Measurements from ENCODE around the gene ELN. TPM values are rescaled to one million over a fixed set of nuclear protein-coding genes. Genes with fewer than 3 reads are reported as not detected.

ELN gene
- total and polyA plus RNA-seq, 2 donors (not counting 1 experiment from before 2014, with no cell fraction given), result not detected

GRCh38 chr7:73995330-73995729 lies 32.6 kb upstream of the ELN start:
- TF ChIP-seq, protein P1, sequence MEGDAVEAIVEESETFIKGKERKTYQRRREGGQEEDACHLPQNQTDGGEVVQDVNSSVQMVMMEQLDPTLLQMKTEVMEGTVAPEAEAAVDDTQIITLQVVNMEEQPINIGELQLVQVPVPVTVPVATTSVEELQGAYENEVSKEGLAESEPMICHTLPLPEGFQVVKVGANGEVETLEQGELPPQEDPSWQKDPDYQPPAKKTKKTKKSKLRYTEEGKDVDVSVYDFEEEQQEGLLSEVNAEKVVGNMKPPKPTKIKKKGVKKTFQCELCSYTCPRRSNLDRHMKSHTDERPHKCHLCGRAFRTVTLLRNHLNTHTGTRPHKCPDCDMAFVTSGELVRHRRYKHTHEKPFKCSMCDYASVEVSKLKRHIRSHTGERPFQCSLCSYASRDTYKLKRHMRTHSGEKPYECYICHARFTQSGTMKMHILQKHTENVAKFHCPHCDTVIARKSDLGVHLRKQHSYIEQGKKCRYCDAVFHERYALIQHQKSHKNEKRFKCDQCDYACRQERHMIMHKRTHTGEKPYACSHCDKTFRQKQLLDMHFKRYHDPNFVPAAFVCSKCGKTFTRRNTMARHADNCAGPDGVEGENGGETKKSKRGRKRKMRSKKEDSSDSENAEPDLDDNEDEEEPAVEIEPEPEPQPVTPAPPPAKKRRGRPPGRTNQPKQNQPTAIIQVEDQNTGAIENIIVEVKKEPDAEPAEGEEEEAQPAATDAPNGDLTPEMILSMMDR (IDR thresholded peaks at IDR 0.05), result no peak
- no peak for TF ChIP-seq EZH2 (IDR thresholded peaks at IDR 0.05; ENCODE audit: borderline replicate concordance, insufficient read depth, low read depth, low read length, poor library complexity, severe bottlenecking)
- Histone ChIP-seq H3K79me2 (ENCODE audit: control insufficient read depth, insufficient read depth, low read length) (no peaks in the 10 kb centered on the region), H3K27me3 (replicated peaks in 1 of 4; ENCODE audit: control extremely low read depth in 1 of 4, control insufficient read depth in 3 of 4, insufficient read depth in 4 of 4, low read length in 3 of 4) (peaks cover 0 to 6% (median 0%) of the 10 kb centered on the region in 4 experiments), H2AFZ (ENCODE audit: insufficient read depth, low read depth, low read length, poor library complexity, severe bottlenecking) (no peak overlapping the region), H3K4me2 (replicated peaks; ENCODE audit: low read depth, low read length, poor library complexity, severe bottlenecking) (no peak overlapping the region), H3K9ac (ENCODE audit: low read length) (no peak overlapping the region), H3K36me3 (replicated peaks in 1 of 2; ENCODE audit: control extremely low read depth in 1 of 2, control insufficient read depth in 1 of 2, extremely low read depth in 1 of 2, insufficient read depth in 2 of 2, low read length in 1 of 2) (no peaks in the 10 kb centered on the region), H3K4me3 (ENCODE audit: control extremely low read depth in 1 of 5, extremely low read depth in 1 of 5, insufficient read depth in 1 of 5, low read depth in 2 of 5, low read length in 4 of 5) (no peak overlapping the region), H3K4me1 (ENCODE audit: control insufficient read depth in 2 of 2, insufficient read depth in 2 of 2, low read length in 2 of 2) (no peaks in the 10 kb centered on the region), H4K20me1 (ENCODE audit: control insufficient read depth, insufficient read depth, low read length, poor library complexity, severe bottlenecking) (no peaks in the 10 kb centered on the region), H3K27ac (ENCODE audit: low read length in 2 of 2) (no peak overlapping the region), H3K9me3 (ENCODE audit: control extremely low read depth in 1 of 3, control insufficient read depth in 2 of 3, insufficient read depth in 1 of 3, low read length in 2 of 3) (peaks cover 0 to 21% (median 5%) of the 10 kb centered on the region in 3 donors)
- H3K27ac Mint-ChIP-seq, result no peak overlapping the region
- H3K4me1 Mint-ChIP-seq, result no peaks in the 10 kb centered on the region
- H3K4me3 Mint-ChIP-seq, result no peak overlapping the region
- no peak for ATAC-seq (ENCODE audit: low read depth)
- POLR2A ChIA-PET, result no interaction called here
- CTCF ChIA-PET, result no interaction called here
- DNase-seq, result no peak
- H3K27me3 Mint-ChIP-seq, result peaks cover 18% of the 10 kb centered on the region
- 96% methylated on average over 3 of the region's 4 CpGs for WGBS (ENCODE audit: insufficient coverage)
- peaks cover 14% of the 10 kb centered on the region for H3K9me3 Mint-ChIP-seq (ENCODE audit: insufficient read depth)
- intact Hi-C loops (cut with micrococcal nuclease), result no loop called here

GRCh38 chr7:73995821-73996511 lies 32.0 kb upstream of the ELN start:
- Mint-ChIP-seq H3K27me3 (peaks cover 18% of the 10 kb centered on the region), H3K4me1 (no peaks in the 10 kb centered on the region), H3K27ac (no peak overlapping the region), H3K9me3 (ENCODE audit: insufficient read depth) (peaks cover 14% of the 10 kb centered on the region), H3K4me3 (no peak overlapping the region)
- Histone ChIP-seq H3K27ac (ENCODE audit: low read length in 2 of 2) (no peak overlapping the region), H3K9me3 (ENCODE audit: control extremely low read depth in 1 of 3, control insufficient read depth in 2 of 3, insufficient read depth in 1 of 3, low read length in 2 of 3) (peaks cover 0 to 21% (median 5%) of the 10 kb centered on the region in 3 donors), H3K4me2 (replicated peaks; ENCODE audit: low read depth, low read length, poor library complexity, severe bottlenecking) (no peak overlapping the region), H4K20me1 (ENCODE audit: control insufficient read depth, insufficient read depth, low read length, poor library complexity, severe bottlenecking) (no peaks in the 10 kb centered on the region), H3K9ac (ENCODE audit: low read length) (no peak overlapping the region), H2AFZ (ENCODE audit: insufficient read depth, low read depth, low read length, poor library complexity, severe bottlenecking) (no peak overlapping the region), H3K4me3 (ENCODE audit: control extremely low read depth in 1 of 5, extremely low read depth in 1 of 5, insufficient read depth in 1 of 5, low read depth in 2 of 5, low read length in 4 of 5) (no peak overlapping the region), H3K27me3 (replicated peaks in 1 of 4; ENCODE audit: control extremely low read depth in 1 of 4, control insufficient read depth in 3 of 4, insufficient read depth in 4 of 4, low read length in 3 of 4) (peaks cover 0 to 6% (median 0%) of the 10 kb centered on the region in 4 experiments), H3K36me3 (replicated peaks in 1 of 2; ENCODE audit: control extremely low read depth in 1 of 2, control insufficient read depth in 1 of 2, extremely low read depth in 1 of 2, insufficient read depth in 2 of 2, low read length in 1 of 2) (no peaks in the 10 kb centered on the region), H3K79me2 (ENCODE audit: control insufficient read depth, insufficient read depth, low read length) (no peaks in the 10 kb centered on the region), H3K4me1 (ENCODE audit: control insufficient read depth in 2 of 2, insufficient read depth in 2 of 2, low read length in 2 of 2) (no peaks in the 10 kb centered on the region)
- intact Hi-C loops (cut with micrococcal nuclease), result no loop called here
- 85% methylated on average over 3 of the region's 3 CpGs for WGBS (ENCODE audit: insufficient coverage)
- ATAC-seq (ENCODE audit: low read depth), result no peak
- no peak for DNase-seq
- TF ChIP-seq, protein P1 (IDR thresholded peaks at IDR 0.05), result no peak
- no peak for TF ChIP-seq EZH2 (IDR thresholded peaks at IDR 0.05; ENCODE audit: borderline replicate concordance, insufficient read depth, low read depth, low read length, poor library complexity, severe bottlenecking)
- CTCF ChIA-PET, result interaction anchor here (1.2 kb wide), 1 partner anchor 30 kb away, joined by 4 read pairs; no protein-coding TSS in a partner anchor
- POLR2A ChIA-PET, result no interaction called here
